Measurements from ENCODE around the gene PRG2.

GRCh38 chr11:57421066-57421465, 30.6 kb upstream of the PRG2 start:
- TF ChIP-seq, protein P1, sequence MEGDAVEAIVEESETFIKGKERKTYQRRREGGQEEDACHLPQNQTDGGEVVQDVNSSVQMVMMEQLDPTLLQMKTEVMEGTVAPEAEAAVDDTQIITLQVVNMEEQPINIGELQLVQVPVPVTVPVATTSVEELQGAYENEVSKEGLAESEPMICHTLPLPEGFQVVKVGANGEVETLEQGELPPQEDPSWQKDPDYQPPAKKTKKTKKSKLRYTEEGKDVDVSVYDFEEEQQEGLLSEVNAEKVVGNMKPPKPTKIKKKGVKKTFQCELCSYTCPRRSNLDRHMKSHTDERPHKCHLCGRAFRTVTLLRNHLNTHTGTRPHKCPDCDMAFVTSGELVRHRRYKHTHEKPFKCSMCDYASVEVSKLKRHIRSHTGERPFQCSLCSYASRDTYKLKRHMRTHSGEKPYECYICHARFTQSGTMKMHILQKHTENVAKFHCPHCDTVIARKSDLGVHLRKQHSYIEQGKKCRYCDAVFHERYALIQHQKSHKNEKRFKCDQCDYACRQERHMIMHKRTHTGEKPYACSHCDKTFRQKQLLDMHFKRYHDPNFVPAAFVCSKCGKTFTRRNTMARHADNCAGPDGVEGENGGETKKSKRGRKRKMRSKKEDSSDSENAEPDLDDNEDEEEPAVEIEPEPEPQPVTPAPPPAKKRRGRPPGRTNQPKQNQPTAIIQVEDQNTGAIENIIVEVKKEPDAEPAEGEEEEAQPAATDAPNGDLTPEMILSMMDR (conservative IDR thresholded peaks at IDR 0.05; ENCODE audit: low read depth, low read length): no peak
- TF ChIP-seq EZH2 (IDR thresholded peaks at IDR 0.05; ENCODE audit: low read length, unreplicated experiment): no peak
